SK-N-MC (cell line): ENCODE measurements around the gene BRINP3.

Source experiments
- EZH2 ChIP-seq: fragments of 200-600 bp; sonication (generic); IDR thresholded peaks from one replicate; pipeline ENCODE4 v1.6.1; 2017; ENCODE audit warnings: antibody characterized with exemption
- FOXP2 ChIP-seq: optimal IDR thresholded peaks from 2 replicates; pipeline ENCODE3; 2011; ENCODE audit warnings: mild to moderate bottlenecking, moderate library complexity; ENCODE audit not compliant: insufficient read depth; ENCODE audit errors: extremely low read length, control extremely low read depth
- POLR2AphosphoS5 ChIP-seq: IDR thresholded peaks from 2 replicates; pipeline ENCODE4 v1.6.1; 2012; ENCODE audit warnings: mild to moderate bottlenecking, low read depth, low read length, borderline replicate concordance

- no peak for TF ChIP-seq EZH2
- no peak for TF ChIP-seq POLR2AphosphoS5
- TF ChIP-seq FOXP2: no peak
Observed at GRCh38 chr1:190453550-190453949, 24.1 kb downstream of the BRINP3 start.
